H1 (cell line): Measurements from ENCODE around the gene SPATS2L. TPM values are rescaled to one million over a fixed set of nuclear protein-coding genes. Genes with fewer than 3 reads are reported as not detected.

Experiments
- CTCF ChIA-PET: fragments of 300-600 bp; sonication (Branson Sonifier 250); formaldehyde crosslinking; loops from one replicate; lab custom pipeline; 2021; ENCODE audit not compliant: partially characterized antibody; lab: Charles Lee
- POLR2A ChIA-PET: fragments of 300-600 bp; sonication (Branson Sonifier 250); formaldehyde crosslinking; loops from one replicate; lab custom pipeline; 2021; ENCODE audit warnings: inconsistent platforms; ENCODE audit not compliant: partially characterized antibody; lab: Charles Lee
- DNase-seq, 2 experiments: peaks; one replicate each; pipeline versions ENCODE4 v3.0.0 to v3.0.0-alpha.2; 2010 to 2022; ENCODE audit warnings: low spot score in 2 of 2, low read depth in 1 of 2, mixed read lengths in 1 of 2
- FAIRE-seq: peaks from 2 replicates; lab custom pipeline; 2011; peaks lifted over from hg19 to GRCh38; lab: Jason Lieb, UNC
- H2AFZ ChIP-seq: 2 replicates; pipeline ENCODE4 v1.8.1; 2012; ENCODE audit warnings: low read length, inconsistent platforms
- H2AK5ac ChIP-seq: 2 replicates; pipeline ENCODE4 v1.6.1; 2013; ENCODE audit warnings: low read depth, low read length
- H2BK120ac ChIP-seq: replicated peaks from 2 replicates; pipeline ENCODE3; 2013; ENCODE audit warnings: low read depth, low read length, inconsistent platforms
- H2BK12ac ChIP-seq: 2 replicates; pipeline ENCODE4 v1.6.1; 2013; ENCODE audit warnings: low read depth, low read length
- H2BK15ac ChIP-seq: 2 replicates; pipeline ENCODE4 v1.6.1; 2013; ENCODE audit warnings: low read length
- H2BK20ac ChIP-seq: 2 replicates; pipeline ENCODE4 v1.6.1; 2013; ENCODE audit warnings: low read length
- H2BK5ac ChIP-seq: 2 replicates; pipeline ENCODE4 v1.6.1; 2013; ENCODE audit warnings: low read depth, low read length
- H3K14ac ChIP-seq: 2 replicates; pipeline ENCODE4 v1.6.1; 2013; ENCODE audit warnings: inconsistent platforms; ENCODE audit not compliant: insufficient read length
- H3K18ac ChIP-seq: 2 replicates; pipeline ENCODE4 v1.6.1; 2013; ENCODE audit warnings: low read length; ENCODE audit errors: extremely low read depth
- H3K23ac ChIP-seq: 2 replicates; pipeline ENCODE4 v1.6.1; 2013; ENCODE audit warnings: inconsistent platforms; ENCODE audit not compliant: insufficient read length
- H3K23me2 ChIP-seq: 2 replicates; pipeline ENCODE4 v1.6.1; 2013; ENCODE audit warnings: low read depth, low read length
- H3K27ac ChIP-seq: 2 replicates; pipeline ENCODE4 v1.6.1; 2011; ENCODE audit warnings: low read depth, low read length, inconsistent platforms
- H3K27me3 ChIP-seq, 4 experiments: replicated peaks in 1 of 4; 1 replicate in 1 of 4; 2 replicates in 3 of 4; pipeline versions ENCODE4 v1.6.1 to v1.8.1; 2011 to 2013; ENCODE audit warnings: low read length in 3 of 4, mild to moderate bottlenecking in 3 of 4, inconsistent platforms in 2 of 4, mixed read lengths in 2 of 4, moderate library complexity in 1 of 4; ENCODE audit not compliant: control insufficient read depth in 3 of 4, insufficient read depth in 3 of 4; ENCODE audit errors: extremely low read depth in 1 of 4
- H3K36me3 ChIP-seq, 4 experiments: 2 replicates each; pipeline versions ENCODE4 v1.6.1 to v1.8.1; 2011 to 2013; ENCODE audit warnings: mild to moderate bottlenecking in 4 of 4, low read length in 3 of 4, moderate library complexity in 2 of 4, control low read depth in 1 of 4, inconsistent platforms in 1 of 4; ENCODE audit not compliant: insufficient read depth in 4 of 4, control insufficient read depth in 2 of 4
- H3K4ac ChIP-seq: replicated peaks from 2 replicates; pipeline ENCODE3; 2013; ENCODE audit warnings: low read length, low read depth, mixed read lengths, inconsistent platforms; ENCODE audit not compliant: insufficient read length
- H3K4me1 ChIP-seq, 4 experiments: replicated peaks in 1 of 4; 1 replicate in 1 of 4; 2 replicates in 3 of 4; pipeline versions ENCODE4 v1.6.1 to v1.8.1; 2011 to 2013; ENCODE audit warnings: low read length in 3 of 4, inconsistent platforms in 2 of 4, mixed read lengths in 1 of 4; ENCODE audit not compliant: insufficient read depth in 4 of 4, control insufficient read depth in 3 of 4
- H3K4me2 ChIP-seq, 2 experiments: 2 replicates each; pipeline versions ENCODE4 v1.6.1 to v1.8.1; 2011 to 2013; ENCODE audit warnings: low read depth in 2 of 2, low read length in 2 of 2, control low read depth in 1 of 2, inconsistent platforms in 1 of 2, mild to moderate bottlenecking in 1 of 2; ENCODE audit not compliant: insufficient read depth in 1 of 2
- H3K4me3 ChIP-seq, 4 experiments: fragments of 200-600, 300-600 bp in 1 of 4; sonication (generic), shearing (Covaris generic), sonication (Bioruptor Twin) in 1 of 4; 2 replicates each; pipeline versions ENCODE4 v1.5.1 to v1.8.1; 2011 to 2016; ENCODE audit warnings: low read length in 4 of 4, low read depth in 3 of 4, control low read depth in 2 of 4, inconsistent platforms in 2 of 4, mild to moderate bottlenecking in 2 of 4, mixed read lengths in 1 of 4, moderate library complexity in 1 of 4; ENCODE audit not compliant: insufficient read depth in 2 of 4; ENCODE audit errors: extremely low read depth in 1 of 4
- H3K56ac ChIP-seq: replicated peaks from 2 replicates; pipeline ENCODE3; 2013; ENCODE audit warnings: low read depth, mild to moderate bottlenecking, mixed read lengths, low read length, inconsistent platforms; ENCODE audit not compliant: insufficient read length
- H3K79me1 ChIP-seq: 2 replicates; pipeline ENCODE4 v1.6.1; 2013; ENCODE audit warnings: low read depth, low read length, control low read depth
- H3K79me2 ChIP-seq, 2 experiments: 2 replicates each; pipeline versions ENCODE4 v1.6.1 to v1.8.1; 2012 to 2013; ENCODE audit warnings: low read length in 2 of 2, mild to moderate bottlenecking in 2 of 2, inconsistent platforms in 1 of 2; ENCODE audit not compliant: insufficient read depth in 2 of 2, control insufficient read depth in 1 of 2
- H3K9ac ChIP-seq, 4 experiments: replicated peaks in 1 of 4; 1 replicate in 1 of 4; 2 replicates in 3 of 4; pipeline versions ENCODE4 v1.6.1 to v1.8.1; 2011 to 2013; ENCODE audit warnings: low read depth in 3 of 4, low read length in 3 of 4, control low read depth in 2 of 4, mild to moderate bottlenecking in 2 of 4, moderate library complexity in 2 of 4, inconsistent platforms in 1 of 4; ENCODE audit errors: extremely low read depth in 1 of 4
- H3K9me3 ChIP-seq, 2 experiments: 2 replicates each; pipeline versions ENCODE4 v1.6.1 to v1.8.1; 2012 to 2013; ENCODE audit warnings: mild to moderate bottlenecking in 2 of 2, moderate library complexity in 2 of 2, control low read depth in 1 of 2, inconsistent platforms in 1 of 2, low read depth in 1 of 2, low read length in 1 of 2, mixed read lengths in 1 of 2; ENCODE audit not compliant: insufficient read depth in 2 of 2
- H4K20me1 ChIP-seq, 2 experiments: replicated peaks in 1 of 2; 2 replicates each; pipeline versions ENCODE3 to v1.8.1; 2011 to 2013; ENCODE audit warnings: inconsistent platforms in 2 of 2, low read length in 2 of 2, mild to moderate bottlenecking in 1 of 2; ENCODE audit not compliant: insufficient read depth in 2 of 2, control insufficient read depth in 1 of 2
- H4K5ac ChIP-seq: 2 replicates; pipeline ENCODE4 v1.6.1; 2013; ENCODE audit warnings: low read length, low read depth, mixed read lengths, inconsistent platforms; ENCODE audit not compliant: insufficient read length
- H4K8ac ChIP-seq: 2 replicates; pipeline ENCODE4 v1.8.0; 2013; ENCODE audit warnings: mild to moderate bottlenecking, moderate library complexity, low read length, inconsistent platforms; ENCODE audit not compliant: insufficient read depth; ENCODE audit errors: extremely low read depth
- H4K91ac ChIP-seq: replicated peaks from 2 replicates; pipeline ENCODE3; 2013; ENCODE audit warnings: low read length, mixed read lengths, inconsistent platforms; ENCODE audit not compliant: insufficient read length
- ATF3 ChIP-seq: IDR thresholded peaks from 2 replicates; pipeline ENCODE4 v1.6.1; 2011; ENCODE audit warnings: low read depth, mild to moderate bottlenecking, low read length; ENCODE audit not compliant: insufficient read depth
- E2F6 ChIP-seq: IDR thresholded peaks from 2 replicates; pipeline ENCODE4 v1.6.1; 2012; ENCODE audit warnings: inconsistent platforms
- JUND ChIP-seq: IDR thresholded peaks from 2 replicates; pipeline ENCODE4 v1.6.1; 2011; ENCODE audit warnings: mild to moderate bottlenecking, improper control_type of control experiment, low read length
- KDM5A ChIP-seq: fragments of 200-600 bp; IDR thresholded peaks from 2 replicates; pipeline ENCODE4 v1.7.1; 2012; ENCODE audit warnings: mild to moderate bottlenecking, low read length, inconsistent platforms, mixed read lengths
- MAX ChIP-seq: IDR thresholded peaks from 2 replicates; pipeline ENCODE4 v1.6.1; 2012; ENCODE audit warnings: inconsistent platforms
- NRF1 ChIP-seq: IDR thresholded peaks from 2 replicates; pipeline ENCODE4 v1.6.1; 2011; ENCODE audit warnings: mild to moderate bottlenecking, low read depth, low read length, improper control_type of control experiment
- PHF8 ChIP-seq: fragments of 200-600 bp; sonication (generic); conservative IDR thresholded peaks from 2 replicates; pipeline ENCODE4 v1.7.1; 2012; ENCODE audit warnings: low read depth, mild to moderate bottlenecking, inconsistent platforms, low read length, moderate library complexity
- POLR2AphosphoS5 ChIP-seq: IDR thresholded peaks from 2 replicates; pipeline ENCODE4 v1.6.1; 2011; ENCODE audit warnings: low read depth, low read length
- SIN3A ChIP-seq, 2 experiments: IDR thresholded peaks in 1 of 2; conservative IDR thresholded peaks in 1 of 2; 2 replicates each; pipeline ENCODE4 v1.6.1; 2011 to 2012; ENCODE audit warnings: low read length in 2 of 2, improper control_type of control experiment in 1 of 2, low read depth in 1 of 2, mild to moderate bottlenecking in 1 of 2
- TEAD4 ChIP-seq: IDR thresholded peaks from 2 replicates; pipeline ENCODE4 v1.6.1; 2012; ENCODE audit warnings: low read depth, low read length, inconsistent platforms, mixed read lengths
- YY1 ChIP-seq: IDR thresholded peaks from 2 replicates; pipeline ENCODE4 v1.6.1; 2011; ENCODE audit warnings: low read depth, mild to moderate bottlenecking, low read length
- WGBS, 2 experiments: shearing (Covaris generic) in 1 of 2; methylation state at CpG; one replicate each; pipeline versions ENCODE4 v1.1.6 to v1.1.7; 2013 to 2015; ENCODE audit warnings: low lambda C conversion rate in 2 of 2, mixed read lengths in 2 of 2, inconsistent platforms in 1 of 2, low coverage in 1 of 2, missing lambda C conversion rate in 1 of 2; ENCODE audit not compliant: insufficient replicate concordance in 2 of 2, insufficient coverage in 1 of 2, insufficient read length in 1 of 2; ENCODE audit errors: extremely low coverage in 1 of 2, missing lambda C conversion rate in 1 of 2; 5-methylcytosine and 5-hydroxymethylcytosine counted together
- polyA plus RNA-seq, 7 experiments: library from polyadenylated mRNA; depleted of rRNA in 3 of 7; stranded (reverse) in 5 of 7; unstranded in 2 of 7; fragments of >200 nt in 5 of 7; fragments of 200-250 nt in 2 of 7; gene quantifications; 1 replicate in 5 of 7; 2 replicates in 1 of 7; 4 replicates in 1 of 7; pipeline versions ENCODE4 v1.2.1 to v1.2.3, GENCODE V29; 2011 to 2013; ENCODE audit warnings: missing spikeins in 2 of 7, mixed read lengths in 2 of 7
- total RNA-seq: library from RNA; stranded (reverse); fragmentation: NEBNext Ultra II Directional; extraction: Animal tissue kit (Norgen Biotek cat#: 25700); gene quantifications from 2 replicates; pipeline ENCODE4 v1.2.1, GENCODE V29; 2021

SPATS2L gene
- total and polyA plus RNA-seq, 2 of the 8 experiments (the other 6 are each of a cell fraction or from before 2014, with no cell fraction given) = 67.3 to 189 TPM

GRCh38 chr2:200267350-200267749, 39.1 kb upstream of the SPATS2L start:
- H3K4me2 ChIP-seq = no peak overlapping the region
- H3K4ac ChIP-seq = no peak overlapping the region
- no peak overlapping the region for H3K14ac ChIP-seq
- H3K79me1 ChIP-seq = no peaks in the 10 kb centered on the region
- H4K20me1 ChIP-seq = no peaks in the 10 kb centered on the region
- H3K18ac ChIP-seq = no peak overlapping the region
- H4K8ac ChIP-seq = no peak overlapping the region
- no peaks in the 10 kb centered on the region for H3K4me1 ChIP-seq
- H3K9ac ChIP-seq = no peak overlapping the region
- no peak overlapping the region for H2BK12ac ChIP-seq
- ChIA-PET CTCF (no interaction called here), POLR2A (no interaction called here)
- no peak overlapping the region for H3K4me3 ChIP-seq
- WGBS, 2 experiments = 94% methylated on average over 2 of the region's 2 CpGs; no CpG with 5 or more reads in 1 of the 2 experiments
- no peaks in the 10 kb centered on the region for H3K23me2 ChIP-seq
- no peak overlapping the region for H3K27ac ChIP-seq
- peaks cover 6 to 10% of the 10 kb centered on the region in 2 experiments; a peak in 2 of 4 replicates for H3K9me3 ChIP-seq
- no peak overlapping the region for H2BK5ac ChIP-seq
- DNase-seq = no peak
- H3K56ac ChIP-seq = no peak overlapping the region
- H2BK15ac ChIP-seq = no peak overlapping the region
- H3K27me3 ChIP-seq = peaks cover 0 to 1% (median 0%) of the 10 kb centered on the region in 4 experiments; a peak in 1 of 7 replicates
- H2AK5ac ChIP-seq = no peak overlapping the region
- no peak overlapping the region for H2AFZ ChIP-seq
- H3K36me3 ChIP-seq = no peaks in the 10 kb centered on the region
- FAIRE-seq = no peak
- H3K23ac ChIP-seq = no peak overlapping the region
- no peak overlapping the region for H4K5ac ChIP-seq
- no peak overlapping the region for H2BK20ac ChIP-seq
- H2BK120ac ChIP-seq = no peak overlapping the region
- no peak overlapping the region for H4K91ac ChIP-seq
- H3K79me2 ChIP-seq = no peaks in the 10 kb centered on the region
- TF ChIP-seq MAX = no peak
- TF ChIP-seq E2F6 = no peak
- TF ChIP-seq TEAD4 = no peak
- no peak for TF ChIP-seq KDM5A
- TF ChIP-seq PHF8 = no peak
- TF ChIP-seq ATF3 = no peak
- TF ChIP-seq YY1 = no peak
- no peak for TF ChIP-seq POLR2AphosphoS5
- TF ChIP-seq JUND = no peak
- no peak for TF ChIP-seq SIN3A (conservative IDR thresholded peaks at IDR 0.05 in 1 of 2, IDR thresholded peaks at IDR 0.05 in 1 of 2; ENCODE audit: low read depth in 1 of 2, low read length in 2 of 2)
- no peak for TF ChIP-seq NRF1
